Measurements from ENCODE around the gene USP6NL.

GRCh38 chr10:11530806-11531205, 80.6 kb downstream of the USP6NL start:
- TF ChIP-seq CTCF (IDR thresholded peaks at IDR 0.05) (no peak), POLR2A (IDR thresholded peaks at IDR 0.05) (no peak)
